ENCODE results near the gene GPR160. TPM values are rescaled to one million over a fixed set of nuclear protein-coding genes. Genes with fewer than 3 reads are reported as not detected.
A peak's percentile ranks its signal among the peaks of the same experiment; 100 is the strongest.

Gene GPR160
- total and polyA plus RNA-seq, 9 of the 15 experiments (the other 6 are each of a cell fraction or from before 2014, with no cell fraction given), result 1.3 to 10.5 (median 8.3) TPM

DNA sequence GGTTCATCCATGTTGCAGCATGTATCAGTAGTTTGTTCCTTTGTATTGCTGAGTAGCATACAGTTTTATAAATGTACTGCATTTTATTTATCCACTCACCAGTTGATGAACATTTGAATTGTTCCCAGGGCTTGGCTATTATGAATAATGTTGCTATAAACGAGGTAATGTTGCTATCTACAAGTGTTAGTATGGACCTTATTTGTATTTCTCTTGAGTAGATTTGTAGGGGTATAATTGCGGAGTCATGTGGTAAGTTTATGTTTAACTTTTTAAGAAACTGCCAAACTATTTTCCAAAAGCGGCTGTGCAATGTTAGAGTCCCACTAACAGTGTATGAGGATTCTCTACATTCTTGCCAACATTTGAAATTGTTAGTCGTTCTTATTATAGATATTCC, 13.0 kb downstream of the GPR160 start:
- intact Hi-C loops (cut with micrococcal nuclease) (no loop called here), in situ Hi-C loops (cut with MboI) (no loop called here)
- H3K27me3 ChIP-seq (ENCODE audit: control insufficient read depth in 2 of 2, insufficient read depth in 2 of 2, low read length in 2 of 2), result no peaks in the 10 kb centered on the region
- H3K4me3 ChIP-seq, result no peak overlapping the region
- POLR2A ChIA-PET, result no interaction called here
- H3K36me3 ChIP-seq (ENCODE audit: control insufficient read depth, insufficient read depth, low read length), result no peaks in the 10 kb centered on the region
- H3K9me3 ChIP-seq (replicated peaks; ENCODE audit: control insufficient read depth, insufficient read depth, low read depth, low read length), result no peaks in the 10 kb centered on the region
- FAIRE-seq (no peak), ATAC-seq (no peak), DNase-seq (ENCODE audit: extremely low read depth in 1 of 4, low spot score in 3 of 4) (no peak)
- H3K79me2 ChIP-seq (ENCODE audit: control insufficient read depth, insufficient read depth, low read length), result no peaks in the 10 kb centered on the region
- BruUV-seq (replicated peaks), result no TSS peak
- no peak for TF ChIP-seq EP400 (IDR thresholded peaks at IDR 0.05)
- TF ChIP-seq ZNF239 (CRISPR knock-in tag; IDR thresholded peaks at IDR 0.05), result no peak
- TF ChIP-seq NR2C2 (CRISPR knock-in tag; IDR thresholded peaks at IDR 0.05), result no peak
- no peak for TF ChIP-seq NR2C2 (tag; IDR thresholded peaks at IDR 0.05)
- no peak for TF ChIP-seq HNRNPH1 (optimal IDR thresholded peaks at IDR 0.05; ENCODE audit: low read depth, low read length)
- no peak for TF ChIP-seq ZNF408 (CRISPR knock-in tag; IDR thresholded peaks at IDR 0.05; ENCODE audit: low read depth)
- no peak for TF ChIP-seq RBM17 (IDR thresholded peaks at IDR 0.05; ENCODE audit: borderline replicate concordance, low read depth, low read length)
- no peak for TF ChIP-seq ZC3H4 (CRISPR knock-in tag; IDR thresholded peaks at IDR 0.05; ENCODE audit: borderline replicate concordance)
- H3K9ac ChIP-seq (ENCODE audit: insufficient read depth in 1 of 2, low read depth in 2 of 2, low read length in 2 of 2), result no peak overlapping the region
- WGBS (ENCODE audit: insufficient coverage, low coverage, missing lambda C conversion rate), result 30% methylated on average over 4 of the region's 4 CpGs
- H3K4me1 ChIP-seq (replicated peaks in 1 of 2; ENCODE audit: control insufficient read depth in 2 of 2, insufficient read depth in 2 of 2, low read length in 2 of 2), result no peaks in the 10 kb centered on the region; a peak in 1 of 5 replicates
- no peaks in the 10 kb centered on the region for H4K20me1 ChIP-seq (replicated peaks; ENCODE audit: control insufficient read depth, insufficient read depth, low read length)
- H2AFZ ChIP-seq (ENCODE audit: low read depth, low read length), result no peak overlapping the region
- H3K27ac ChIP-seq (ENCODE audit: extremely low read depth, low read depth, low read length), result no peak overlapping the region
- CTCF ChIA-PET (ENCODE audit: low intra/inter-chr PET ratio), result no interaction called here
- H3K9me1 ChIP-seq (ENCODE audit: control insufficient read depth, insufficient read depth, low read length), result no peaks in the 10 kb centered on the region
- H3K4me2 ChIP-seq (ENCODE audit: insufficient read depth, low read length), result no peak overlapping the region

DNA sequence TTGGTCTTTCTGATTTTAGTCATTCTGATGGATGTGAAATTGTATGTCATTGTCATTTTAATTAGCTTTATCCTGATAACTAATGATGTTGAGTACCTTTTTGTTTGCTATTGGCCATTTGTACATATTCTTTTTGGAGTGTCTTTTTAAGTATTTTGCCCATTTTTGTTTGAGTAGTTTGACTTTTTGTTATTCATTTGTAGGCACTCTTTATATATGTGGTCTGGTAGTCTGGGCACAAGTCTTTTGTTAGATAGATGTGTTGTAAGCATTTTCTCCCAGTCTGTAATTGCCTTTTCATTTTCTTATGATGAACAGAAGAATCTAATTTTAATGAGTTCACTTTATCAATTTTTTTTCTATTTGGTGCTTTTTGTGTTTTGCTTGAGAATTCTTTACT, 14.6 kb downstream of the GPR160 start:
- no TSS peak for BruUV-seq (replicated peaks)
- ATAC-seq (no peak), FAIRE-seq (no peak), DNase-seq (ENCODE audit: extremely low read depth in 1 of 4, low spot score in 3 of 4) (no peak)
- H3K9me3 ChIP-seq (replicated peaks; ENCODE audit: control insufficient read depth, insufficient read depth, low read depth, low read length), result no peaks in the 10 kb centered on the region
- no peaks in the 10 kb centered on the region for H3K79me2 ChIP-seq (ENCODE audit: control insufficient read depth, insufficient read depth, low read length)
- ChIA-PET CTCF (ENCODE audit: low intra/inter-chr PET ratio) (no interaction called here), POLR2A (no interaction called here)
- H3K36me3 ChIP-seq (ENCODE audit: control insufficient read depth, insufficient read depth, low read length), result no peaks in the 10 kb centered on the region
- no peak overlapping the region for H3K27ac ChIP-seq (ENCODE audit: extremely low read depth, low read depth, low read length)
- no peak overlapping the region for H3K4me2 ChIP-seq (ENCODE audit: insufficient read depth, low read length)
- no peaks in the 10 kb centered on the region for H4K20me1 ChIP-seq (replicated peaks; ENCODE audit: control insufficient read depth, insufficient read depth, low read length)
- no peaks in the 10 kb centered on the region for H3K4me1 ChIP-seq (replicated peaks in 1 of 2; ENCODE audit: control insufficient read depth in 2 of 2, insufficient read depth in 2 of 2, low read length in 2 of 2)
- H3K9ac ChIP-seq (ENCODE audit: insufficient read depth in 1 of 2, low read depth in 2 of 2, low read length in 2 of 2), result no peak overlapping the region
- no peak overlapping the region for H2AFZ ChIP-seq (ENCODE audit: low read depth, low read length)
- intact Hi-C loops (cut with micrococcal nuclease), result no loop called here
- no peaks in the 10 kb centered on the region for H3K9me1 ChIP-seq (ENCODE audit: control insufficient read depth, insufficient read depth, low read length)
- in situ Hi-C loops (cut with MboI), result no loop called here
- TF ChIP-seq ZFX (CRISPR knock-in tag; IDR thresholded peaks at IDR 0.05) (no peak), RBM25 (IDR thresholded peaks at IDR 0.05; ENCODE audit: low read depth, low read length, severe bottlenecking) (peak; percentile 30)
- TF ChIP-seq, protein P1, sequence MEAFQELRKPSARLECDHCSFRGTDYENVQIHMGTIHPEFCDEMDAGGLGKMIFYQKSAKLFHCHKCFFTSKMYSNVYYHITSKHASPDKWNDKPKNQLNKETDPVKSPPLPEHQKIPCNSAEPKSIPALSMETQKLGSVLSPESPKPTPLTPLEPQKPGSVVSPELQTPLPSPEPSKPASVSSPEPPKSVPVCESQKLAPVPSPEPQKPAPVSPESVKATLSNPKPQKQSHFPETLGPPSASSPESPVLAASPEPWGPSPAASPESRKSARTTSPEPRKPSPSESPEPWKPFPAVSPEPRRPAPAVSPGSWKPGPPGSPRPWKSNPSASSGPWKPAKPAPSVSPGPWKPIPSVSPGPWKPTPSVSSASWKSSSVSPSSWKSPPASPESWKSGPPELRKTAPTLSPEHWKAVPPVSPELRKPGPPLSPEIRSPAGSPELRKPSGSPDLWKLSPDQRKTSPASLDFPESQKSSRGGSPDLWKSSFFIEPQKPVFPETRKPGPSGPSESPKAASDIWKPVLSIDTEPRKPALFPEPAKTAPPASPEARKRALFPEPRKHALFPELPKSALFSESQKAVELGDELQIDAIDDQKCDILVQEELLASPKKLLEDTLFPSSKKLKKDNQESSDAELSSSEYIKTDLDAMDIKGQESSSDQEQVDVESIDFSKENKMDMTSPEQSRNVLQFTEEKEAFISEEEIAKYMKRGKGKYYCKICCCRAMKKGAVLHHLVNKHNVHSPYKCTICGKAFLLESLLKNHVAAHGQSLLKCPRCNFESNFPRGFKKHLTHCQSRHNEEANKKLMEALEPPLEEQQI (IDR thresholded peaks at IDR 0.05), result peak; percentile 77
- H3K27me3 ChIP-seq (ENCODE audit: control insufficient read depth in 2 of 2, insufficient read depth in 2 of 2, low read length in 2 of 2), result no peaks in the 10 kb centered on the region
- H3K4me3 ChIP-seq, result no peak overlapping the region

All from K562 (cell line).